ENCODE results near the gene CNOT4.

- no peak for TF ChIP-seq CTCF (conservative IDR thresholded peaks at IDR 0.05)
- TF ChIP-seq ZFX (IDR thresholded peaks at IDR 0.05): no peak
These were observed 183.1 kb downstream of the CNOT4 start for GRCh38 chr7:135326636-135327280.
